ENCODE data around the gene PLEKHA7.

DNA sequence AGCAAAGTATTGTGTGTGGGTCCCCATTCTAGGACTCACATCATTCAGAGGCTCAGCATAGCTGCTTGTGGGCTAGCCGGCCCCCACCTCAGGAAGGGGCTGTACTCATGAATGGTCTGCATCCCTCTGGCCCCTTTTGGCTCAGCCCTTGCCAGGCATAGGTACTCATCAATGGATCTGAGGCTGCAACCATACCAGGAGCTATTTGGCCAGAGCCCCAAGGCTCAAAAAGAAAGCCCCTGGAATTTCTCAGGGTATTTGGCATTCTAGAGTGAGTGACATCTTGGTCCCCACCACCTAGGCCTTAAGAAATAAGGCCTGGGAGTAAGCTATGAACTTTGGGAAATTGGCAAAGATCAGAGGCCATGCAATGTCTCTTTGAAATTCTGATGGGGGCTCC lies 38.3 kb downstream of the PLEKHA7 start:
- no peak for TF ChIP-seq CTCF (IDR thresholded peaks at IDR 0.05)
- no peak for TF ChIP-seq POLR2AphosphoS5 (IDR thresholded peaks at IDR 0.05)

Measured in upper lobe of left lung (tissue), 4 donors.